Kidney glomerular epithelial cell (primary cell): Measurements from ENCODE around the gene MRPL2.
"Not testable (repeated sequence)": the region's sequence is repeated elsewhere in the genome, so short reads cannot be mapped to it uniquely, and the experiment has no call there.

Experiments used
- DNase-seq: peaks from one replicate; lab custom pipeline; 2025; lab: John Stamatoyannopoulos, UW

The MRPL2 gene

DNA sequence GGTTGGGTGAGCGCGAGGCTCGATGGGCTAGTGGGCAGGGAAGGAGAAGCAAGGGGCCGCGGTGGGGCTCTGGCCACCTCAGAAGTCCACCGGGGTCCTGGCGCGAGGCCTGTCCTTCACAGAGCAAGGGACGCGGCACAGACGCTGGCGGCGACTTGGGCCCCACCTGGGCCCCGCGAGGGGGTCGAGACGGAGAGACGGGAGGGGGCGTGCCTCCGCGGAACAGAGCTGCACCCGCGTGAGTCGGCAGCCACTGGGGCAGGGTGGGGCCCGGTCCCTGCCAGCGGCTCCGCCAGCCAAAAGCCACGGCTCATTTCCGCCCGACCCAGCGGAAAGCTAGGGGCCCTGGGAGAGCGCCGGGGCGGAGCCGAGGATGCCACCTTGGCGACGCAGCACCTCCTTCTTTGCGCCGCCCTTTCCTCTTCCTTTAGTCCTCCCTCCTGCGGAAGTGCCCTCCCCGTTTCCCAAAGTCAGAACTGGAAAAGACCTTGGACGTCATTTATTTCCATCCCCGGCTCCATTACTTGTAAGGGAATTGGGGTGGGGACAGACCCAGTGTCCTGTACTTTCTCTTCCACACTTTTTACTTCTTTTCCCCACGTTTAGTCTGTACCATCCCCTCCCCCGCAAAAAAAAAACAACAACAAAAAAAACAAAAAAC lies 5.6 kb downstream of the MRPL2 start, which contains the start of gene CUL7:
CUL7 (minus strand) TSS at position 307 of the 661 bp plus-strand sequence. CDS start 1,063 bp downstream, outside the sequence.
- DNase-seq, result peak; percentile 96

DNA sequence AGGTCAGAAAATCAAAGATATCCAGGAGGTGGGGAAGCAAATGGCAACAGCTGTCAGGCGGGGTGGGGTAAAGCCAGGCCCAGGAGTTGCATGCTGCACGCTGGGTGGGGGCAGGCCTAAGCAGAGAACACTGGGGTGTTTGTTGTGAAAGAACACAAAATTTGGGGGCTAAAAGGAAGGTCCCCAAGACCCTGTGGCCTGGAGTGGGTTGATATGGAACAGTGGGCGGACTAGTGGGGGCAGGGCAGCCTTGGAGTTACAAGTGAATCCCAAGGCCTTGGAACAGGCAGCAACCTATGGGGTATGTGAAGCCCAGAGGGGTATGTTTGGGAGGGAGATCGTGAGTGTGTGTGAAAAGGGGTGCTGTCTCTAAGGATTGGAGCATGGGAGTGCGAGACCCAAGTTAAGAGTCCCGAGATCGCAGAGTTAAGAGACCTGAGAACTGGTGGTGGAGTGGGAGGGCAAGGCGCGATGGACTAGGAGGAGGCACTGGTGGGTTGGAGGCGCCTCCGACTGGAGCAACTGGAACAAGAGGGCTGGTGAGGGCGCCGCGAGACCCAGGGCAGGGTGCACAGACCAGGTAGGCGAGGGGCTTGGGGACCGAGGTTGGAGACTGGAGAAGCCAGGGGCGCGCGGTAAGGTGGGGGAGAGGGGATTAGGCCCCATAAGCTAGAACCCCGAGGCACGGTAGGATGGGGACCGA lies 6.2 kb downstream of the MRPL2 start:
- peak; percentile 23 for DNase-seq

DNA sequence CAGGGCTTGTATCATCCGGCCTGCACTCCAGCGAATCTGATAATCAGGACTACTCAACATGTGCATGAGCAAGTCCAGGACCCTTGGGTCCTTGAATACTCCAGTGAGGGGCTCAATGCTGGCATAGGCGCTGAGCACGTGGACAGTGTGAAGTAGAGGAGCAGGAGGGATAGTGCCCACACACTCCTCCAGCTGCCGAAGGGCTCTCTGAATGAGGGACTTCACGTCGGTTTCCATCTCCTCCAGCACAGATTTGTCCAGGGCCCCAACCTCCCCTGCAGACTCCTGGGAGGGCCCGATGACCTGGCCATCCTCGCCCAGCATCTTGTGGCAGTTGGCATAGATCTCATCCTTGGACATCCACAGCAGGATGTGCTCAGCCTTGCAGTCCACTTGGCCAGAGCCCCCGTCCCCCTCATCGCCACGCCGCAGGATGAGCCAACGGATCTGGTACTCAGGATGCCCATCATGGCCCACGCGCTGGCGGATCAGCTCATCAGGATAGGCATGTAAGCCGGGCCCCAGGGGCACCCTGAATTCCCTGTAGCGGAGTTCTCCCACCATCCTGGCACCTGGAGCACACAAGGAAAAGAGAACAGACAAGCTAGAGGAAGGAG lies 6.9 kb downstream of the MRPL2 start:
- no peak for DNase-seq

DNA sequence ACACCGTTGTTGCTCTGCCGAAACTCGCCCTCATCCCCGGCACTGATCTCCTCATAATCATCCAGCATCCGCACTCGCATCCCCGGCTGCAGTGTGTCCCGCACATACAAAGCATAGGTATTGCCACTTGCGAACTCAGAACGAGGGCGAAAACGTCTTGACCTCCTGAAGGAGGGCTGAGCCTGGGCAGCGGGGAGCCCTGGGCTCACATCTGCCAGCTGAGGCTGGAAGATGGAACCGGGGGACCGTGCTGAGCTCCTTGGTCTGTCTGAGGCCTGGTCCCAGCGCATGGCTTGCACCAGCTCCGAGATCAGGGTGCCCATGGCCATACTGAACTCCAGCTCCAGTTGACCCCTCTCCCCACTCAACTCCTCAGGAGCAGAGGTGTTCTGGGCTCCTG lies 8.3 kb downstream of the MRPL2 start:
- no peak for DNase-seq

DNA sequence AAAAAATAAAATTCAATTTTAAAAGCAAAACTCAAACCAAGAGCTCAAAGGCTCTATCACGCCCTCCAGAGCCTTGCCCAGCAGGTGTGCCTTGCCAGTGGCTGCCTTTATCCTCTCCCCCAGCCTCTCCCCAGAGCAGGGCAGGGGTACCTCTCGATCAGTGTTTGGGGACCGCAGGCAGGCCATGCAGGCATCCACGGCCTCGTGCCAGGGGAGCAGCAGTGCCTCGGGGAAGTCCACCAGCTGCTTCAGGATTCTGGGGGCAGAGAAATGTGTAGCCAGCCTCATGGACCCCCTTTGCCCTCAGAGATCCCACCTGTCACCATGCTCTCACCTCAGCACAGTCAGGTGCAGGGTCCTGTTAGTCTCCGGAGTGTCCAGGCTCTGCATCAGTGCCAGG lies 11.2 kb downstream of the MRPL2 start:
- DNase-seq, result no peak

DNA sequence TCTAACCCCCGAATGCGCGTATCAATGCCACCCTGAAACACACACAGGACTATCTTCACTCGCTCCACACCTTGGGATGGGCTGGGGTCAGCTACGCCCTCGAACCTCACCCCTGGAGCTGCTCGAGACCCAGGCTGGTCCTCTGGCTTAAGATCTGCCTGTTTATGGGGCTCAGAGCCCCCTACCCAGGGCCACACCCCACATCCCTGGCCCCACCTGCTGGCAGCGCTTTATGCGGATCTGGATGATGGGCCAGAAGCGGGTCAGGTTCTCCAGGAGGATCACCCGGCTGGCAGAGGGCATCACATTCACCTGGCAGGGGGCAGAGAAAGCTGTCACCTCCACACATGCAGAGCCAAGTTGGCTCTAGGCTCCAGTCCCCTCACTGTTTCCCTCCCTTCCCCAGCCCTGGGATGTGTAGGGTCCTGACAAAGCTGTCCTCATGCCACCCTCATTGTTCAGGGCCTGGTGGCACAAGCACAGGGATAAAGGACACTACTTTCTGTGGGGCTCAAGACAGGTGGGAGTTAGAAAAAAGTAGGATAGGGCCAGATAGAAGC lies 13.8 kb downstream of the MRPL2 start:
- no peak for DNase-seq

DNA sequence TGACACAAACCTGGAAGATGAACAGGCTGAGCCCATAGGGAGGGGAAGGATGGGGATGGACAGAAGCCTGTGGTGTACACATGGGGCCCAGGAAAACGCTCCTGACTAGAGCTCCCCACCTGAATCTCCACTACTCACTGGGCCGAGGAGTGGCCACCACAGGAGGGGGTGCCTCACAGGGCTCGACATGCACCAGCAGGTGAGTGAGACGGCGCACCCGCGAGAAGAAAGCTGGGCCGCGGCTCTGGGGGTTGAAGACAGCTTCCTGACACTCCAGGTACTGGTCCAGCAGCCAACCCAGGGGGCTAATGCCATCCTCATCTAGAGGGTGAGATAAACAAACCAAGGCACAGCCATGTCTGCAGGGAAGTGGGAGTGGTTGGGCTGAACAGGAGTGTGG lies 15.9 kb downstream of the MRPL2 start:
- no peak for DNase-seq

DNA sequence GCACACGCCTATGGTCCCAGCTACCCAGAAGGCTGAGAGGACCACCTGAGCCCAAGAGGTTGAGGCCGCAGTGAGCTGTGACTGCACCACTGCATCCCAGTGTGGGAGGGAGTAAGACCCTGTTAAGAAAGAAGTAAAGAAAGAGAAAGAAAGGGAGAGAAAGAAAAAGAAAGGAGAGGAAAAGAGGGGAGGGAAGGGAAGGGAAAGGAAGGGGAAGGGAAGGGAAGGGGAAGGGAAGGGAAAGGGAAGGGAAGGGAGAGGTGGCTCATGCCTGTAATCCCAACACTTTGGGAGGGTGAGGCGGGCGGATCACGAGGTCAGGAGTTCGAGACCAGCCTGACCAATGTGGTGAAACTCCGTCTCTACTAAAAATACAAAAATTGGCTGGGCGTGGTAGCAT lies 17.8 kb downstream of the MRPL2 start:
- not testable (repeated sequence) for DNase-seq

DNA sequence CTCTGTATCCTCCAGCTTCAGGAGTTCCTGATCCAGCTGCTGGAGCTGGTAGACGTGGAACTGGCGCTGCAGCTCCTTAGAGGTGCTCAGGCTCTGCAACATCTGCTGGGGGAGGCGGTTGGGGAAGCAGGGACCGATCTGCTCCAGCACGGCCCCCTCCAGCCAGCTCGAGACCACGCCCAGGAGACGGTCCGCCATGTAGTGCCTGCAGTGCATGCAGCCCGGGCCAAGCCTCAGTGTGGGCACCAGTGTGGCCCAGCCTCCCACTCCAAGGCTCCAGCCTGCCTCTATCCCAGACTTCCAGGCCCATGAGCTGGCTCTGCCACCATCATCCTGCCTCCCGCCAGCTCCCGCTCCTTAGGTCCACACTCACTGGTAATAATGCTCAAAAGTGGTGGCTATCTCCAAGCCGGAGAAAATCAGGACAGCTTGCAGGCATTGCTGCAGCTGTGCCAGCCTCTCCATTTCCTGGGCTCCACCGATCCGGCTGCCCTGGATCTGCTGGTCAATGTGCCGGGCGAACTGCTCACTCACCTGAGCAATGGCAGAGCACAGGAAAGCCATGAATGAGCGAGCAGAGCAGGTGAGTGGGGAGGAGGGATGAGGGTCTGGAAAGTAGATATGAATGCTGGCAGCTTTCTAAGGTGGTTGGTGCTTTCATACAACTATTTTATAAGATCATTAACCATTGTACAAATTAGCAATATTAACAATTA lies 18.5 kb downstream of the MRPL2 start:
- DNase-seq, result no peak

DNA sequence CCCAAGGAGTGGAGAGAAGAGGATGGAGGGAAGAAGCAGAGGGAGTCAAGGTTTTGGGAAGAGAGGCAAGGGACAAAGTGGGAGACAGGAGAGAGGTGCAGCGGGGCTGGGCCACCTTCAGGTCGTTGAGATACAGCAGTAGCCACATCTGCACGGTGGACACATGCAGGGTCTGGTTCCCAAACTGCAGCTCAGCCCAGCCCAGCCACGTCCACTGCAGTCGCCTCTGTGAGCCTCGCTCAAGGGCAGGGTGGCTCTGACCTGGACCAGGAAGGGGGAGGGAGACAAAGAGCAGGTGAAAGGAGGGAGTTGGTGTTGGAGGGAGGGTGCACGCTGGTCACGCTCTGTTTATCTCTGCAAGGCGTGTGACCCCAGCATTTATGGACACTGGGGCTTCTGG lies 20.5 kb downstream of the MRPL2 start:
- DNase-seq, result no peak

DNA sequence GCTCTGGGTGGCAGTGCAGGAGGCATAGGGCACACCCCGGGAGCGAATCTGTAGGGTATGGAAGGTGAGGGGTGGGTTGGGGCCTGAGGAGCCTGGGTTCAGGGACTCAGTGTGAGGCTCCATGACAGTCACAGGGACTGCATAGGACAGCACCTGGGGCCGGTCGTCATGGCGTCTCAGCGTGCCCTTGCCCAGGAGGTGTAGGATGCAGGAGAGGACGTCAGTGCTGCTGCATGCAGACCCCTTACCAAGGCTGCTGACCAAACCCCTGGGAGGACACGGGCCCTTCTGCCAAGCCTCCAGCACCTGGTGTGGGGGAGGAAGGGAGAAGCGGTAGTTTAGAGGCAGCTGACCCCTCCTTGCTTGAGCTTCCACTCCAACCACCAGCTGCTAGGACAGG lies 21.5 kb downstream of the MRPL2 start:
- no peak for DNase-seq

DNA sequence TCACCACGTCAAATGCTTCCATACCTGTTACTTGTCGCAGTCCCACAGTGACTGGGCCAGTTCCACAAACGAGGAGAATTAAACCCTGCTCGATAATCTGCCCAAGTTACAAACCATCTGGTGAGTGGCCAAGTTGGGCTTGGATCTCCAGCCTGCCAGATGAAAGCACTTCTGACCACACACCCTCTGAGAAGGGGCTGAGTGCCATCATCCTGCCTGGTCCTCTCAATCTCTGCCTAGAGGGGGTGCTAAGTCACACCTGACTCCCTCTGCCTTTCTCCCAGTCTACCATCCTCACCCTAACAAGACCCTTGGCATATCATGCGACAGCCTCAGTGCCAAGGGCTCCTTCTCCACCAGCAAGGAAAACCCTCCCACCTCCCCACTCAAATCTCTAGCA lies 22.0 kb downstream of the MRPL2 start:
- no peak for DNase-seq

DNA sequence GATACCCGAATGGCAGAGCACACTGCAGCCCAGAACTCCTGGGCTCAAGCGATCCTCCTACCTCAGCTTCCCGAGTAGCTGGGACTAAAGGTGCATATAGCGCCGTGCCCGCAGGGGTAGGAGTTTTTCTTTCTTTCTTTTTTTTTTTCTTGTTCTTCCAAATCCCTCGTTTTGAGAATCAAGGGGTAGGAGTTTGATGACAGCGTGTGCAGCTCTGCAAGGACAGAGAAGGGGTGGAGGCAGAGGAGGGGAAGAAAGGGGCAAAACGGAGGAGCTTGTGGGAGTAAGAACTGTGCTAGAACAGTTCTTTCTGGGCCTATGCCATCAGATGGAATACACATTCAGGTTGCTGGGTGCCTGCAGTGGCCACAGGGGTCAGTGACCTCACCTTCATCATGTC lies 22.5 kb downstream of the MRPL2 start:
- no peak for DNase-seq

DNA sequence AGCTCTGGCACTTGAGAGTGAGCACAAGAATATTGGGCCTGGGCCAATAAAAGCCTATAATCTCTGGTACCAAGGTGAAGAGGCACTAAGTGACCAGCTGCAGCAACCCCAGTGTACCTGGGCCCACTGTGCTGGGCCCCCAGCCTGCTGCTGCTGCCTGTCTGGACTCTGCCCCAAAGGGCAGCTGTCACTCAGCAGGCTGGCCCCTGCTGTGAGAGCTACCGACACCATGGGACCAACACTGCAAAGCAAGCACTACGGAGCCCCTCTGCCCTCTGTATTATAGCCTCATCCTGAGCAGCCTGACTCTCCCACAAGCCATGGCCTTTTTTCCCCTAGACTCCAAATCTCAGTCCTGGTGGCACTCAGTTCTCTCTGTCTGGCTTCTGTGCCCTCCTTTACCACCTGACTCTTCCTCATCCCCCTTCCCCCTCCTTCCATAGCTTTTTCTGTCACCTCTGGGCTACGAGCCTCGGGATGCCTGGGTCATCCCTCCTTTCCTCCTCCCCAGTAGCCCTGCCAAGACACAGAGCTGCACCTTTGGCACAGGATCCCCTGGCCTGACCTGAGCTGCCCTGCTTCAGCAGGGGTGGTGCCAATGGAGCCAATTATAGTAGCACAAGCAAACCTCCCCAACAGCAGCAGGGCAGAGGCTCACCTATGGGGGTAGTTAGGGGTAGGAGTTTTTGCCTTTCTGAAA lies 23.6 kb downstream of the MRPL2 start:
- no peak for DNase-seq

DNA sequence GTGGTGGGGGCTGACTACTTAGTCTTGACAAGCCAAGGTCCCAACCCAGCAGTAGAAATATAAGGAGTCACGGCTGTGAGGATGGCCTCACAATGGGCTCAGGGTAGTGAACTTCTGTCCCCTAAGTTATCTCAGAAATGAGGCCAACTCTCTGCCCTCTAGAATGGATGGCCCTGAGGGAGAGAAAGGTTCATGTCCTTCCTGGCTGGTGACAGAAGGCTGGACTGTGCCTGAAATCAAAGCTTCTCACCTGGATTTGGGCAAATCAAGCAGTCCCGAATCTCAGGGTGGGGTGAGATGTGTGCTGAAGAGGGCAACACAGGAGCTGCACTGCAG lies 25.1 kb downstream of the MRPL2 start:
- DNase-seq, result no peak

DNA sequence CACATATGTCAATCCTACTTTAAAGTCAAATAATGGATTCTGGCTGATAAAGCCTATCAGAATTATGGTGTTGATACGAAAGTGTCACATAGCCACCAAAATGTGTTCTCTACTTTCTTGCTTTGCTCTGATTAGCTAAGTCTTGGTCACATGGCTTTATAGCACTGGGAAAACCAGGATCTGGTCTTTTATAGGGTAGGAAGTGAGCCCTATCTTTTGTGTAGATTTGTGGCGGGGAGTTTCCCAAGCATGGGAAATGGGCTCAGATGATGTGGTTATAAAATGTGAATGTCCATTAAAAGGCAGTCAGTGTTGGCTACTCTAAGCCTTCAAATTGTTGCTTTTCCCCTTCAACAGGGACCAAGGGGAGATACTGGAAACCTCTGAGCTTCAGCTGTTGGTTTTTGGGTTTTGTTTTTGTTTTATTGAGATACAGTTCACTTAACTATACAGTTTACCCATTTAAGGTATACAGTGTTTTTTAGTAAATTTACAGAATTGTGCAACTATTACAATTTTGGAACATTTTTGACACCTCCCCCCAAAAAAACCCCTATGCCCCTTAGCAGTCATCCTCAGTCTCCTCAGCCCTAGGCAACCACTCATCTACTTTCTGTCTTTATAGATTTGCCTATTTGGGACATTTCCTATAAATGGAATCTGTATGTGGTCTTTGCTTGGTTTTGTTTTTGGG lies 25.6 kb downstream of the MRPL2 start:
- no peak for DNase-seq

DNA sequence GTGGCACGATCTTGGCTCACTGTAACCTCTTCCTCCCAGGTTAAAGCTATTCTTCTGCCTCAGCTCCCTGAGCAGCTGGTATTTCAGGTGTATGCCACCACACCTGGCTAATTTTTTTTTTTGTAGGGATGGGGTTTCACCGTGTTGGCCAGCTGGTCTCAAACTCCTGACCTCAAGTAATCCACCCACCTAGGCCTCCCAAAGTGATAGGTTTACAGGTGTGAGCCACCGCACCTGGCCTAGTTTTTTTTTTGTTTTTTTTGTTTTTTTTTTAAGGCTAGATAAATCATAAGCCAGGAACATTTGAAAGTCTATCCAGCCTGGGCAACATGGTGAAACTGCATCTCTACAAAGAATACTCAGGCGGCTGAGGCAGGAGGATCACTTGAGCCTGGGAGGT lies 26.9 kb downstream of the MRPL2 start:
- DNase-seq, result no peak

DNA sequence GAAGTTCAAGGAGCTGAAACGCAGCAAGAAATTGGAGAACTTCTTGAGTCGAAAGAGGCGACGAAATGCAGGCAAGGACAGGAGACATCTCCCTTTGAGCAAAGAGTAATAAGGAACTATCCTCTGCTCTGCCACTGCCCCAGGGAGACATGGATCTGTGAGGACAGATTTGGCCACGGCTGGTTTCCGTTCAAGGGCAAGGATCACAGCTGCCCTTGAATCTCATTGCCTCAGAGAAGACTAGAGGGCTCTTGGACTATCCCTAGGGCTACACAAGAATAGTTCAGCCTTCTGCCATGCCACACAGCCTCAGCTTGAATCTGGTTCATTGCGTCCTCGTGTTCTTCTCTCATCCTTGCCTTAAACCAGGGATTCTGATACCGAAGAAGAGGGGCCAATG lies 30.1 kb downstream of the MRPL2 start:
- no peak for DNase-seq

DNA sequence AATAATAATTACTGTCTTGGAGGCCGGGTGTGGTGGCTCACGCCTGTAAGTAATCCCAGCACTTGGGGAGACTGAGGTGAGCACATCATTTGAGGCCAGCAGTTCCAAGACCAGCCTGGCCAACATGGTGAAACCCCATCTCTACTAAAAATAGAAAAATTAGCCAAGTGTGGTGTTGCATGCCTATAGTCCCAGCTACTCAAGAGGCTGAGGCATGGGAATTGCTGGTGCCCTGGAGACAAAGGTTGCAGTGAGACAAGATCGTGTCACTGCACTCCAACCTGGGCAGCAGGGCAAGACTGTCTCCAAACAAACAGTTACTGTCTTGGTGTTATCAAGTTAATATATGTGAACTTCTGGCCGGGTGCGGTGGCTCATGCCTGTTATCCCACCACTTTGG lies 32.9 kb downstream of the MRPL2 start:
- DNase-seq, result no peak

DNA sequence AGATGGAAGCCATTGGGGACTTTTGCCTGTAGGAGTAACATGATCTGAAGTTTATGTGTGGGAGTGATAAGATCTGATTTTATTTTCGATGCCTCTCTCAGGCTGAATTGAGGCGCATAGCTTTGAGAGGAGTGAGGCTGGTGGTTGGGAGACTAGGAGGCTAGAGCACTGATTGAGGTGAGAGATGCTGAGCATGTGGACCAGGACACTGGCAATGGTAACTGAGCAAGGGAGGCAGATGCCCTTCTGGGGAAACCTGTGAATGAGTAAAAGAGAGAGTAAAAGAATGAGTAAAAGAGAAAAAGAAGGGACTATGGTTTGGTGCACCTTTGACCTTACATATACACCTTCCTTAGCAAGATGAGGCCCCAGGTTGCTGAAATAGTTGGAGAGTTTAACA lies 34.8 kb downstream of the MRPL2 start:
- DNase-seq, result no peak

DNA sequence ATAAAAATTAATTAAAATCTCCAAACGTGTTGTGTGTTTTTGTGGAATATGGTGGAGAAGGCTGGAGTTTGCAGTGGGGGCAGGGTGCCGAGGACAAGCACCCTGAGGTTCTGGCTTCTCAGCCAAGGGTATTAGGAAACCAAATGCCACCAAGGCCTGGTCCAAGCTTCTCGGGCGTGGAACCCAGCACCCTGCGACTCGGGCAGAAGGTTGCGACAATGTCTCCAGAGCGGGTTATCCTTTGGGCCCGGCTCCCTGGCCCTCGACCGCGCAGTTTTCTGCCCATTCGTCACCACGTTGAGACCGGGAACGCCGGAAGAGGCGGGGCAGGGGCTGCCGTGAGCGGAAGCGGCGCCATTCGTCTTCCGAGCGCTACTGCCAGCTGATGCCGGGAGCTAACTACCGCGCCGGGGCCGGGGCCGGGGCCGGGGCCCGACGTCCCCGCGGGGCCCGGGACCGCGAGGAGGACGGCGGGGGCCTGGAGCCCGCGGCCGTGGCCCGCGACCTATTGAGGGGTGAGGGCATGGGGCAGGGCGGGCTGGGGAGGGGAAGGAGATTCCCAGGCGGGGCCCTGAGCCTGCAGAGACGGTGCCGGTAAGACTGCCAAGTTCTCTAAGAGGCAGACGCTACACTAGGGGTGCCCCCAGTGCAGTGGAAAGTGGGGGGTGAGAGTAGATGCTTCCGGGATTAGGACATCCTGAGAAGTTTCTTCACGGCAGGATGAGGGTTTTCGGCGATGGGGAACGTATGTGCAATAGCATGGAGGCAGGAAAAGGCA lies 37.8 kb downstream of the MRPL2 start, which contains the start of gene RRP36:
RRP36 (plus strand) TSS at position 354 of the 778 bp plus-strand sequence; CDS start at position 386, 32 bp downstream.
- DNase-seq, result peak; percentile 68
